ENCODE results near the gene DNASE1L3. TPM values are rescaled to one million over a fixed set of nuclear protein-coding genes. Genes with fewer than 3 reads are reported as not detected.

Gene DNASE1L3
- total and polyA plus RNA-seq, 2 donors (not counting 1 experiment from before 2014, with no cell fraction given) = not detected

- no peaks in the 10 kb centered on the region for H3K4me1 ChIP-seq (ENCODE audit: control insufficient read depth, extremely low read depth, insufficient read depth, low read length)
- H3K4me3 ChIP-seq (replicated peaks in 1 of 4; ENCODE audit: control extremely low read depth in 1 of 4, insufficient read depth in 1 of 4, low read depth in 3 of 4, low read length in 4 of 4) = no peak overlapping the region
- no peaks in the 10 kb centered on the region for H4K20me1 ChIP-seq (ENCODE audit: control insufficient read depth, extremely low read depth, insufficient read depth, low read length)
- TF ChIP-seq EZH2 (IDR thresholded peaks at IDR 0.05; ENCODE audit: low read length, missing control alignments) (no peak), CTCF (conservative IDR thresholded peaks at IDR 0.05 in 1 of 2, IDR thresholded peaks at IDR 0.05 in 1 of 2; ENCODE audit: low read depth in 1 of 2, low read length in 2 of 2) (no peak)
- no peak overlapping the region for H2AFZ ChIP-seq (ENCODE audit: low read length)
- no peak for DNase-seq (ENCODE audit: low read depth in 2 of 2)
- no peaks in the 10 kb centered on the region for H3K9me3 ChIP-seq (ENCODE audit: control insufficient read depth, insufficient read depth, low read depth, low read length)
- peaks cover 7% of the 10 kb centered on the region for H3K27me3 ChIP-seq (ENCODE audit: control insufficient read depth, insufficient read depth, low read length)
- no peak overlapping the region for H3K9ac ChIP-seq (ENCODE audit: insufficient read depth, low read length)
- H3K27ac ChIP-seq (ENCODE audit: insufficient read depth, low read length) = no peak overlapping the region
- H3K4me2 ChIP-seq (ENCODE audit: extremely low read depth, insufficient read depth, low read length) = peak overlapping the region; percentile 17
- H3K36me3 ChIP-seq (ENCODE audit: control insufficient read depth, insufficient read depth, low read length) = no peaks in the 10 kb centered on the region
- H3K79me2 ChIP-seq (ENCODE audit: control insufficient read depth, insufficient read depth, low read length) = no peaks in the 10 kb centered on the region
Measured at GRCh38 chr3:58216496-58217195, 5.9 kb upstream of the DNASE1L3 start.

- Histone ChIP-seq H3K27ac (ENCODE audit: insufficient read depth, low read length) (no peak overlapping the region), H3K27me3 (ENCODE audit: control insufficient read depth, insufficient read depth, low read length) (peaks cover 13% of the 10 kb centered on the region), H3K9ac (ENCODE audit: insufficient read depth, low read length) (no peak overlapping the region), H3K4me3 (replicated peaks in 1 of 4; ENCODE audit: control extremely low read depth in 1 of 4, insufficient read depth in 1 of 4, low read depth in 3 of 4, low read length in 4 of 4) (no peak overlapping the region), H3K79me2 (ENCODE audit: control insufficient read depth, insufficient read depth, low read length) (no peaks in the 10 kb centered on the region), H3K4me2 (ENCODE audit: extremely low read depth, insufficient read depth, low read length) (no peak overlapping the region), H3K4me1 (ENCODE audit: control insufficient read depth, extremely low read depth, insufficient read depth, low read length) (no peaks in the 10 kb centered on the region), H2AFZ (ENCODE audit: low read length) (no peak overlapping the region), H3K9me3 (ENCODE audit: control insufficient read depth, insufficient read depth, low read depth, low read length) (no peaks in the 10 kb centered on the region), H4K20me1 (ENCODE audit: control insufficient read depth, extremely low read depth, insufficient read depth, low read length) (no peaks in the 10 kb centered on the region), H3K36me3 (ENCODE audit: control insufficient read depth, insufficient read depth, low read length) (no peaks in the 10 kb centered on the region)
- no peak for DNase-seq (ENCODE audit: low read depth in 2 of 2)
- TF ChIP-seq EZH2 (IDR thresholded peaks at IDR 0.05; ENCODE audit: low read length, missing control alignments) = no peak
- no peak for TF ChIP-seq CTCF (conservative IDR thresholded peaks at IDR 0.05 in 1 of 2, IDR thresholded peaks at IDR 0.05 in 1 of 2; ENCODE audit: low read depth in 1 of 2, low read length in 2 of 2)
Measured at GRCh38 chr3:58215317-58216025, 4.7 kb upstream of the DNASE1L3 start.

GRCh38 chr3:58214484-58215316 lies 3.9 kb upstream of the DNASE1L3 start:
- H3K27me3 ChIP-seq (ENCODE audit: control insufficient read depth, insufficient read depth, low read length) = peaks cover 15% of the 10 kb centered on the region
- H3K4me3 ChIP-seq (replicated peaks in 1 of 4; ENCODE audit: control extremely low read depth in 1 of 4, insufficient read depth in 1 of 4, low read depth in 3 of 4, low read length in 4 of 4) = no peak overlapping the region
- no peak overlapping the region for H3K27ac ChIP-seq (ENCODE audit: insufficient read depth, low read length)
- H3K9me3 ChIP-seq (ENCODE audit: control insufficient read depth, insufficient read depth, low read depth, low read length) = no peaks in the 10 kb centered on the region
- no peaks in the 10 kb centered on the region for H4K20me1 ChIP-seq (ENCODE audit: control insufficient read depth, extremely low read depth, insufficient read depth, low read length)
- no peak overlapping the region for H3K9ac ChIP-seq (ENCODE audit: insufficient read depth, low read length)
- no peaks in the 10 kb centered on the region for H3K4me1 ChIP-seq (ENCODE audit: control insufficient read depth, extremely low read depth, insufficient read depth, low read length)
- TF ChIP-seq CTCF (conservative IDR thresholded peaks at IDR 0.05 in 1 of 2, IDR thresholded peaks at IDR 0.05 in 1 of 2; ENCODE audit: low read depth in 1 of 2, low read length in 2 of 2) (no peak), EZH2 (IDR thresholded peaks at IDR 0.05; ENCODE audit: low read length, missing control alignments) (no peak)
- H3K4me2 ChIP-seq (ENCODE audit: extremely low read depth, insufficient read depth, low read length) = no peak overlapping the region
- H2AFZ ChIP-seq (ENCODE audit: low read length) = no peak overlapping the region
- peak in 1 of 2 donors; percentile 9 for DNase-seq (ENCODE audit: low read depth in 2 of 2)
- no peaks in the 10 kb centered on the region for H3K36me3 ChIP-seq (ENCODE audit: control insufficient read depth, insufficient read depth, low read length)
- H3K79me2 ChIP-seq (ENCODE audit: control insufficient read depth, insufficient read depth, low read length) = no peaks in the 10 kb centered on the region

Data from fibroblast of lung (primary cell).